ENCODE data around the gene TRPC4.

Gene TRPC4

GRCh38 chr13:37709318-37709717 is 160.3 kb downstream of the TRPC4 start:
- no peak for DNase-seq

- no peak for DNase-seq
These were observed 161.7 kb downstream of the TRPC4 start for GRCh38 chr13:37707739-37708500.

GRCh38 chr13:37706041-37706440 is 163.5 kb downstream of the TRPC4 start:
- no peak for DNase-seq

GRCh38 chr13:37701972-37702371 is 167.6 kb downstream of the TRPC4 start:
- no peak for DNase-seq

- no peak for DNase-seq
These were observed 168.3 kb downstream of the TRPC4 start for GRCh38 chr13:37701306-37701705.

GRCh38 chr13:37700887-37701286 is 168.7 kb downstream of the TRPC4 start:
- no peak for DNase-seq

GRCh38 chr13:37695200-37695599 is 174.4 kb downstream of the TRPC4 start:
- no peak for DNase-seq

GRCh38 chr13:37690361-37690760 is 179.2 kb downstream of the TRPC4 start:
- no peak for DNase-seq

- no peak for DNase-seq
These were observed 183.1 kb downstream of the TRPC4 start for GRCh38 chr13:37686501-37686900.

- DNase-seq: no peak
These were observed 184.4 kb downstream of the TRPC4 start for GRCh38 chr13:37685206-37685605.

- DNase-seq: no peak
These were observed 187.1 kb downstream of the TRPC4 start for GRCh38 chr13:37682496-37682895.

GRCh38 chr13:37681281-37682032 is 188.1 kb downstream of the TRPC4 start:
- no peak for DNase-seq

GRCh38 chr13:37680137-37680536 is 189.4 kb downstream of the TRPC4 start:
- DNase-seq: no peak

- DNase-seq: no peak
These were observed 190.5 kb downstream of the TRPC4 start for GRCh38 chr13:37679043-37679442.

- no peak for DNase-seq
These were observed 199.7 kb downstream of the TRPC4 start for GRCh38 chr13:37669845-37670244.

GRCh38 chr13:37667702-37668101 is 201.9 kb downstream of the TRPC4 start:
- DNase-seq: no peak

GRCh38 chr13:37666036-37666435 is 203.5 kb downstream of the TRPC4 start:
- no peak for DNase-seq

- DNase-seq: no peak
These were observed 204.2 kb downstream of the TRPC4 start for GRCh38 chr13:37665420-37665819.

- no peak for DNase-seq
These were observed 205.8 kb downstream of the TRPC4 start for GRCh38 chr13:37663724-37664123.

GRCh38 chr13:37662624-37663023 is 206.9 kb downstream of the TRPC4 start:
- DNase-seq: no peak

GRCh38 chr13:37657956-37658355 is 211.6 kb downstream of the TRPC4 start:
- DNase-seq: no peak

- DNase-seq: no peak
These were observed 212.4 kb downstream of the TRPC4 start for GRCh38 chr13:37657134-37657533.

- DNase-seq: no peak
These were observed 213.2 kb downstream of the TRPC4 start for GRCh38 chr13:37656247-37656940.

GRCh38 chr13:37652596-37652995 is 217.0 kb downstream of the TRPC4 start:
- no peak for DNase-seq

Data from CD4-positive, alpha-beta T cell treated with Interleukin-6 for 4 hours (primary cell).